Left cardiac atrium (tissue), 4 donors: ENCODE results near the gene SLC46A2. TPM values are rescaled to one million over a fixed set of nuclear protein-coding genes. Genes with fewer than 3 reads are reported as not detected.
A peak's percentile ranks its signal among the peaks of the same experiment; 100 is the strongest.

Experiments used
- ATAC-seq, 2 donors: fragments of 200-7000 bp; cut with Tn5 transposase; one replicate each; pipeline ENCODE4 v1.9.1; 2020; ENCODE audit warnings: mild to moderate bottlenecking in 2 of 2, moderate library complexity in 2 of 2
- DNase-seq: peaks from one replicate; pipeline ENCODE4 v3.0.0-alpha.2; 2020
- intact Hi-C, 2 donors: fragments of 100-400 bp; cut with DNase I; formaldehyde crosslinking; loops; one replicate each; pipeline versions ENCODE4 v1.14.1 to v1.15.1; 2022 to 2023
- total RNA-seq, 2 donors: library from RNA; stranded (reverse); fragmentation: NEBNext Ultra II Directional; extraction: Animal tissue kit (Norgen Biotek cat#: 25700); gene quantifications; one replicate each; pipeline ENCODE4 v1.2.1, GENCODE V29; 2021
- donor health status: DM: no; HTN: yes; CAD: no.
- donor health status: DM: no; HTN: yes; CAD: no; lungs with severe emphysema.
- donor health status: DM: yes; HTN: yes; CAD: no.
- donor health status: Dilated cardiomyopathy.

Gene SLC46A2
- total RNA-seq, 2 donors from 2014 or later: not detected

GRCh38 chr9:112842555-112842954 lies 48.1 kb downstream of the SLC46A2 start:
- DNase-seq (no peak), ATAC-seq (no peak)
- intact Hi-C loops: no loop called here

GRCh38 chr9:112841261-112841660 lies 49.4 kb downstream of the SLC46A2 start:
- no peak for DNase-seq
- ATAC-seq: no peak
- intact Hi-C loops: no loop called here

- DNase-seq (no peak), ATAC-seq (no peak)
- intact Hi-C loops: no loop called here
Observed at GRCh38 chr9:112839331-112839730, 51.3 kb downstream of the SLC46A2 start.

- intact Hi-C loops: no loop called here
- no peak for DNase-seq
- no peak for ATAC-seq
Observed at GRCh38 chr9:112838342-112838741, 52.3 kb downstream of the SLC46A2 start.

- DNase-seq (no peak), ATAC-seq (no peak)
- intact Hi-C loops: no loop called here
Observed at GRCh38 chr9:112836394-112836793, 54.3 kb downstream of the SLC46A2 start.

GRCh38 chr9:112833081-112833480 lies 57.6 kb downstream of the SLC46A2 start:
- ATAC-seq (no peak), DNase-seq (no peak)
- intact Hi-C loops: no loop called here

GRCh38 chr9:112831969-112832368 lies 58.7 kb downstream of the SLC46A2 start:
- intact Hi-C loops: no loop called here
- DNase-seq: no peak
- no peak for ATAC-seq

- intact Hi-C loops: no loop called here
- peak; percentile 50 to 92 for ATAC-seq
- peak; percentile 67 for DNase-seq
Observed at GRCh38 chr9:112831281-112831851, 59.3 kb downstream of the SLC46A2 start.

Other genes starting within 250 kb of the SLC46A2 start
- 10 to 100 TPM; 16.6 TPM for gene INIP, start 172.8 kb downstream of the SLC46A2 start, total RNA-seq
- gene SNX30, start 140.1 kb downstream of the SLC46A2 start, total RNA-seq: 1 to 10 TPM; 4.6 to 5.1 TPM
- gene ZNF883, start 121.3 kb upstream of the SLC46A2 start, total RNA-seq: 1 to 10 TPM; 2.8 to 6.0 TPM
- 1 to 10 TPM; 2.0 to 2.4 TPM for gene ZFP37, start 165.8 kb upstream of the SLC46A2 start, total RNA-seq